Astrocyte (in vitro differentiated cells and primary cell): Measurements from ENCODE around the gene CHST11. TPM values are rescaled to one million over a fixed set of nuclear protein-coding genes. Genes with fewer than 3 reads are reported as not detected.

ENCODE experiments used
- DNase-seq: peaks from one replicate; pipeline ENCODE4 v3.0.0-alpha.2; 2010; ENCODE audit warnings: low read depth
- FAIRE-seq: peaks from 2 replicates; lab custom pipeline; 2011; peaks lifted over from hg19 to GRCh38; lab: Jason Lieb, UNC
- H2AFZ ChIP-seq: 2 replicates; pipeline ENCODE4 v1.6.0; 2012; ENCODE audit warnings: low read depth, low read length, inconsistent platforms
- H3K27ac ChIP-seq: 2 replicates; pipeline ENCODE4 v1.5.1; 2011; ENCODE audit warnings: low read depth, low read length, inconsistent platforms
- H3K27me3 ChIP-seq: 2 replicates; pipeline ENCODE4 v1.6.0; 2011; ENCODE audit warnings: low read length, inconsistent platforms; ENCODE audit not compliant: insufficient read depth
- H3K36me3 ChIP-seq: 2 replicates; pipeline ENCODE4 v1.5.1; 2011; ENCODE audit warnings: low read length, inconsistent platforms; ENCODE audit not compliant: insufficient read depth
- H3K4me1 ChIP-seq: 2 replicates; pipeline ENCODE4 v1.5.1; 2011; ENCODE audit warnings: low read length, inconsistent platforms; ENCODE audit not compliant: insufficient read depth
- H3K4me2 ChIP-seq: 2 replicates; pipeline ENCODE4 v1.6.0; 2012; ENCODE audit warnings: low read length, inconsistent platforms
- H3K4me3 ChIP-seq: 2 replicates; pipeline ENCODE4 v1.5.1; 2011; ENCODE audit warnings: low read depth, mild to moderate bottlenecking, low read length, inconsistent platforms; ENCODE audit not compliant: insufficient read depth
- H3K79me2 ChIP-seq: 2 replicates; pipeline ENCODE4 v1.6.0; 2012; ENCODE audit warnings: mild to moderate bottlenecking, low read length, inconsistent platforms; ENCODE audit not compliant: insufficient read depth
- H3K9ac ChIP-seq: 2 replicates; pipeline ENCODE4 v1.6.0; 2012; ENCODE audit warnings: mild to moderate bottlenecking, low read length, inconsistent platforms
- H3K9me3 ChIP-seq: 2 replicates; pipeline ENCODE4 v1.5.1; 2012; ENCODE audit warnings: low read depth, mild to moderate bottlenecking, low read length, inconsistent platforms; ENCODE audit not compliant: insufficient read depth
- H4K20me1 ChIP-seq: 2 replicates; pipeline ENCODE4 v1.6.0; 2012; ENCODE audit warnings: low read length, inconsistent platforms; ENCODE audit not compliant: insufficient read depth
- H3K27ac Mint-ChIP-seq: one replicate; pipeline ENCODE4 v1.8.0; 2021; ENCODE audit warnings: mild to moderate bottlenecking, mixed read lengths; ENCODE audit not compliant: unreplicated experiment
- H3K27me3 Mint-ChIP-seq: one replicate; pipeline ENCODE4 v1.8.0; 2021; ENCODE audit warnings: low read depth, mixed read lengths; ENCODE audit not compliant: unreplicated experiment
- H3K36me3 Mint-ChIP-seq: one replicate; pipeline ENCODE4 v1.8.0; 2021; ENCODE audit warnings: low read depth, mixed read lengths; ENCODE audit not compliant: unreplicated experiment
- H3K4me1 Mint-ChIP-seq: one replicate; pipeline ENCODE4 v1.8.0; 2021; ENCODE audit warnings: low read depth, mixed read lengths; ENCODE audit not compliant: unreplicated experiment
- H3K4me3 Mint-ChIP-seq: one replicate; pipeline ENCODE4 v1.8.0; 2021; ENCODE audit warnings: mild to moderate bottlenecking, moderate library complexity, mixed read lengths; ENCODE audit not compliant: unreplicated experiment
- H3K9me3 Mint-ChIP-seq: one replicate; pipeline ENCODE4 v1.8.0; 2021; ENCODE audit warnings: mild to moderate bottlenecking, mixed read lengths; ENCODE audit not compliant: unreplicated experiment
- CTCF ChIP-seq: IDR thresholded peaks from 2 replicates; pipeline ENCODE4 v1.5.1; 2011; ENCODE audit warnings: low read depth, mild to moderate bottlenecking, inconsistent platforms, low read length, moderate library complexity; ENCODE audit not compliant: insufficient read depth
- EZH2 ChIP-seq: IDR thresholded peaks from 2 replicates; pipeline ENCODE4 v1.6.1; 2012; ENCODE audit warnings: mild to moderate bottlenecking, low read length, inconsistent platforms; ENCODE audit not compliant: insufficient read depth
- total RNA-seq: library from RNA; stranded (reverse); gene quantifications from 2 replicates; pipeline ENCODE4 v1.2.1, GENCODE V29; 2021

Gene CHST11
- total RNA-seq, 1 donor from 2014 or later, result 30.2 TPM

DNA sequence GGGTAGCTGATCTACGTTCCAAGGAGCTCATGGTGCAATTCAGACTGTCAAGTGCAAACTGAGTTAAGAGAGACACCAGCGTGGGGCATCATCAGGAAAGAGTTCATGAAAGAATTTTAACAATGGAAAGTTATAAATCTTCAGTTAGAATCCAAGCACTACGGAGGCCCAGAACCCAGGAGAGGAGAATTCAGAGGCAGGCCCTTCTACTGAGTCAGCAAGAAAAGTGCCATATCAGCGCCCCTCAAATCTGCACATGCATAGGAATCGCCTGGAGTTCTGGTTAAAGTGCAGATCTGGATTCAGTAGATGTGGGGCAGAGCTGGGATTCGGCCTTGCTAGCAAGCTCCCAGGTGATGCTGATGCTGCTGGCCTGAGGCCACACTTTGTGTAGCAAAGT is 45.9 kb downstream of the CHST11 start:
- Histone ChIP-seq H2AFZ (no peak overlapping the region), H3K4me1 (peaks cover 5% of the 10 kb centered on the region), H3K27ac (no peak overlapping the region), H3K4me2 (no peak overlapping the region), H3K79me2 (peaks cover 51% of the 10 kb centered on the region), H3K36me3 (no peaks in the 10 kb centered on the region), H4K20me1 (peaks cover 93% of the 10 kb centered on the region), H3K4me3 (no peak overlapping the region), H3K9me3 (no peaks in the 10 kb centered on the region), H3K9ac (no peak overlapping the region), H3K27me3 (no peaks in the 10 kb centered on the region)
- no peak for FAIRE-seq
- H3K36me3 Mint-ChIP-seq, result peaks cover 16% of the 10 kb centered on the region
- H3K27ac Mint-ChIP-seq, result no peak overlapping the region
- H3K27me3 Mint-ChIP-seq, result no peaks in the 10 kb centered on the region
- no peak for DNase-seq
- peaks cover 2% of the 10 kb centered on the region for H3K9me3 Mint-ChIP-seq
- peaks cover 19% of the 10 kb centered on the region for H3K4me1 Mint-ChIP-seq
- H3K4me3 Mint-ChIP-seq, result no peak overlapping the region
- TF ChIP-seq CTCF, result no peak
- TF ChIP-seq EZH2, result no peak

DNA sequence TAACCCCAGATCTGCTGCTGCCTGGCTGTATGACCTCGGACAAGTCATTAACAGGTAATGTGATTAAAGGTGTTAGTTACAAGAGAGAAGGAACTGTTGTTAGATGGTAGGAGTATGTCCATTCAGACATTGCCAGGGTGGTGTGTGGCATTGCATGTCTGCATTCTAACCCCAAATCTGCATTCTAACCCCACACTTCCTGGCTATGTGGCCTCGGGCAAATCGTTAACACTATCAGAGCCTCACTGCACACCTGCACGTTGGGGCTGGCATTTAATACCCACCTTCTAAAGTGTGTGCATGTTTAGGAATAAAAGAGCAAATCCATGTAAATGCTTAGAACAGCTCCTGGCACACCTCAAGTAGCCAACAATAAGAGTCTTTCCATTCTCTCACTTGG is 46.4 kb downstream of the CHST11 start:
- Mint-ChIP-seq H3K9me3 (peaks cover 3% of the 10 kb centered on the region), H3K4me3 (no peak overlapping the region), H3K27me3 (no peaks in the 10 kb centered on the region), H3K27ac (no peak overlapping the region), H3K36me3 (peaks cover 18% of the 10 kb centered on the region), H3K4me1 (peaks cover 19% of the 10 kb centered on the region)
- no peaks in the 10 kb centered on the region for H3K9me3 ChIP-seq
- H3K79me2 ChIP-seq, result peaks cover 53% of the 10 kb centered on the region
- no peak overlapping the region for H3K4me3 ChIP-seq
- peaks cover 96% of the 10 kb centered on the region for H4K20me1 ChIP-seq
- H3K4me1 ChIP-seq, result peaks cover 5% of the 10 kb centered on the region
- H3K36me3 ChIP-seq, result no peaks in the 10 kb centered on the region
- TF ChIP-seq CTCF (no peak), EZH2 (no peak)
- no peak overlapping the region for H3K9ac ChIP-seq
- no peak overlapping the region for H3K27ac ChIP-seq
- H2AFZ ChIP-seq, result no peak overlapping the region
- no peaks in the 10 kb centered on the region for H3K27me3 ChIP-seq
- FAIRE-seq (no peak), DNase-seq (no peak)
- H3K4me2 ChIP-seq, result no peak overlapping the region

DNA sequence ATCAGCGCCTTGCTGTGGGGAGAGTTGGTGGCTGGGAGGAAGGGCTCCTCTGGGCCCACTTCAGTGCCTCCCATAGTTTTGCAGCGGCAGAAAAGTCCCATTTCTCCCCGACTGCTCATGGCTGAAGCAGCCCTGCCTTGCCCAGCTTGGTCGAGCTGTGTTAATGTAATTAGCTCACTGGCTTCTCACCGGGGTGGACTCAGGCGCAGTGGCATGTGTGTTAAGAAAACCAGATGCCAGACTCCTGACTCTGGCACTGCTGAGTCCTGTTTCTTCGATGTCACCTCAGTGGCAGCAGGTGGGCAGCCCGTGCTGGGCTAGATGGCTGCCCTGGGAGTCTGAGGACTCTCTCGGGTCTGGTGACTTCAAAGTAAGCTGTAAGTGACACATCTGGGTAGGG is 47.4 kb downstream of the CHST11 start:
- no peak overlapping the region for H3K4me3 Mint-ChIP-seq
- H3K9me3 Mint-ChIP-seq, result peaks cover 3% of the 10 kb centered on the region
- Histone ChIP-seq H3K4me1 (peaks cover 5% of the 10 kb centered on the region), H3K9ac (no peak overlapping the region), H3K4me2 (no peak overlapping the region), H3K9me3 (no peaks in the 10 kb centered on the region), H3K27ac (no peak overlapping the region), H4K20me1 (peaks cover 96% of the 10 kb centered on the region), H2AFZ (no peak overlapping the region), H3K36me3 (no peaks in the 10 kb centered on the region), H3K79me2 (peaks cover 53% of the 10 kb centered on the region), H3K4me3 (no peak overlapping the region), H3K27me3 (no peaks in the 10 kb centered on the region)
- FAIRE-seq (no peak), DNase-seq (no peak)
- H3K4me1 Mint-ChIP-seq, result peaks cover 17% of the 10 kb centered on the region
- no peaks in the 10 kb centered on the region for H3K27me3 Mint-ChIP-seq
- no peak for TF ChIP-seq CTCF
- no peak for TF ChIP-seq EZH2
- peaks cover 18% of the 10 kb centered on the region for H3K36me3 Mint-ChIP-seq
- no peak overlapping the region for H3K27ac Mint-ChIP-seq
